ENCODE results near the gene SLC24A3.

SLC24A3 gene

DNA sequence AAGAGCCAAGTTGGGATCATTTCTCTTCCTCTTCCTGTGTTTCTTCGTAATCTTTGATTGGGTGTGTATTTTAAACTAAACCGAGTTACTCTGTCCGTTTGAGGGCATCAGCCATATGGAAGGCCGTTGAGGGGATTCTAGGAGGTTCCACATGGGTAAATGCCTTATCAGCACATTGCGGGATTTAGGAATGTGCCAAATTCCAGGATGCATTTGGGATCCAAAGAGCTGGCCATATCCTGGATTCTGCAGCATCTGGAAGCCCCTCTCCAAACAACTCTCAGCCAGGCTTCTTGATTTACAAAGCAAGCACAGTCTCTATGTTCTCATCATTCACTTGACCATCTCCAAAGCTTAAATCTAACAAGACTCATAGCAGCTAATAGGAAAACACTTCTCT is 478.0 kb downstream of the SLC24A3 start:
- H3K79me2 ChIP-seq (ENCODE audit: control insufficient read depth, low read length) = no peaks in the 10 kb centered on the region
- H3K9me2 ChIP-seq (replicated peaks; ENCODE audit: control insufficient read depth, low read length) = no peaks in the 10 kb centered on the region
- H3K27ac ChIP-seq (ENCODE audit: low read depth, low read length) = no peak overlapping the region
- TF ChIP-seq EZH2phosphoT487 (IDR thresholded peaks at IDR 0.05; ENCODE audit: borderline replicate concordance, low read length) = no peak
- H3K36me3 ChIP-seq (ENCODE audit: control insufficient read depth, low read length) = no peaks in the 10 kb centered on the region
- H3K4me1 ChIP-seq (ENCODE audit: control insufficient read depth, low read length) = no peaks in the 10 kb centered on the region
- no peak overlapping the region for H3K4me3 ChIP-seq (ENCODE audit: low read length)
- H4K20me1 ChIP-seq (ENCODE audit: control insufficient read depth, insufficient read depth, low read depth, low read length) = no peaks in the 10 kb centered on the region
- H3K9me3 ChIP-seq (ENCODE audit: control insufficient read depth, insufficient read depth, low read length) = no peaks in the 10 kb centered on the region
- no peaks in the 10 kb centered on the region for H3F3A ChIP-seq (ENCODE audit: control insufficient read depth, insufficient read depth)
- peaks cover 7% of the 10 kb centered on the region for H3K27me3 ChIP-seq (ENCODE audit: control insufficient read depth, low read length)
- H3K4me2 ChIP-seq (ENCODE audit: low read length) = no peak overlapping the region

DNA sequence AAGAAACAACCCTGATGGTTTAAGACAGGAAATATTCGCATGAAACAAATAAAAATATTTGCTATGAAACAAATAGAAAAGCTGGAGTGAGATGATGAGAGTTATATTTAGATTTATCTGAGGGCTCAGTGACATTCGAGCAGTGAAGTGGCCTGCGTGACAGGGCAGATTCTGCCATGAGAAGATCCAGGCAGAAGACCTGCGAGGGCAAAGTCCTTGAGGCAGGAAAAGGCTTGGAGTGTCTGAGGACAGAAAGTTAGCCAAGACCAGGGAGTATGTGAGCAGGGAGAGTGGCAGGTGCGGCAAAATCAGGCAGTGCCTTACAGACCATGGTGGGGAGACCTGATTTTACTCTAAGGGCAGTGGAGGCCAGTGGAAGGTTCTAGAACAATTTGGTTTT is 478.7 kb downstream of the SLC24A3 start:
- no peak for TF ChIP-seq EZH2phosphoT487 (IDR thresholded peaks at IDR 0.05; ENCODE audit: borderline replicate concordance, low read length)
- TF ChIP-seq, protein P1, sequence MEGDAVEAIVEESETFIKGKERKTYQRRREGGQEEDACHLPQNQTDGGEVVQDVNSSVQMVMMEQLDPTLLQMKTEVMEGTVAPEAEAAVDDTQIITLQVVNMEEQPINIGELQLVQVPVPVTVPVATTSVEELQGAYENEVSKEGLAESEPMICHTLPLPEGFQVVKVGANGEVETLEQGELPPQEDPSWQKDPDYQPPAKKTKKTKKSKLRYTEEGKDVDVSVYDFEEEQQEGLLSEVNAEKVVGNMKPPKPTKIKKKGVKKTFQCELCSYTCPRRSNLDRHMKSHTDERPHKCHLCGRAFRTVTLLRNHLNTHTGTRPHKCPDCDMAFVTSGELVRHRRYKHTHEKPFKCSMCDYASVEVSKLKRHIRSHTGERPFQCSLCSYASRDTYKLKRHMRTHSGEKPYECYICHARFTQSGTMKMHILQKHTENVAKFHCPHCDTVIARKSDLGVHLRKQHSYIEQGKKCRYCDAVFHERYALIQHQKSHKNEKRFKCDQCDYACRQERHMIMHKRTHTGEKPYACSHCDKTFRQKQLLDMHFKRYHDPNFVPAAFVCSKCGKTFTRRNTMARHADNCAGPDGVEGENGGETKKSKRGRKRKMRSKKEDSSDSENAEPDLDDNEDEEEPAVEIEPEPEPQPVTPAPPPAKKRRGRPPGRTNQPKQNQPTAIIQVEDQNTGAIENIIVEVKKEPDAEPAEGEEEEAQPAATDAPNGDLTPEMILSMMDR (IDR thresholded peaks at IDR 0.05; ENCODE audit: low read depth, low read length, poor library complexity, severe bottlenecking) = no peak
- Histone ChIP-seq H3K9me3 (ENCODE audit: control insufficient read depth, insufficient read depth, low read length) (no peaks in the 10 kb centered on the region), H3K4me3 (ENCODE audit: low read length) (no peak overlapping the region), H3K79me2 (ENCODE audit: control insufficient read depth, low read length) (no peaks in the 10 kb centered on the region), H3K4me2 (ENCODE audit: low read length) (no peak overlapping the region), H3K27ac (ENCODE audit: low read depth, low read length) (no peak overlapping the region), H3K36me3 (ENCODE audit: control insufficient read depth, low read length) (no peaks in the 10 kb centered on the region), H3K4me1 (ENCODE audit: control insufficient read depth, low read length) (no peaks in the 10 kb centered on the region), H3K9me2 (replicated peaks; ENCODE audit: control insufficient read depth, low read length) (no peaks in the 10 kb centered on the region), H3K27me3 (ENCODE audit: control insufficient read depth, low read length) (peaks cover 7% of the 10 kb centered on the region), H4K20me1 (ENCODE audit: control insufficient read depth, insufficient read depth, low read depth, low read length) (no peaks in the 10 kb centered on the region), H3F3A (ENCODE audit: control insufficient read depth, insufficient read depth) (no peaks in the 10 kb centered on the region)

DNA sequence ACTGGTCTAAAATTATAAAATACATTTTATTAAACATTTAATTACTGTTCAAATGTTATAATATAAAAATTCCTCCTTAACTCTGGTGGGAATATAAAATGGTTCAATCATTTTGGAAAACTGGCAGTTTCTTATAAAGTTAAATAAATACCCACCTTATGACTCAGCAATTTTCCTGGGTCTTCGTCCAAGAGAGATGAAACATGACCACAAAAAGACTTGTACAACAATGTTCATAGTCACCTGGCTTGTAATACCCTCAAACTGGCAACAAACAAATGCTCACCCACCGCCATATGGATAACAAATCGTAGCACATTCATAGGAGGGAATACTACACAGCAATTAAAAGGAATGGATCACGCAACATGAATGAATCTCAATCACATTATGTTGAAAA is 479.7 kb downstream of the SLC24A3 start:
- Histone ChIP-seq H3K36me3 (ENCODE audit: control insufficient read depth, low read length) (no peaks in the 10 kb centered on the region), H3K4me3 (ENCODE audit: low read length) (no peak overlapping the region), H3K4me1 (ENCODE audit: control insufficient read depth, low read length) (no peaks in the 10 kb centered on the region), H3K27me3 (ENCODE audit: control insufficient read depth, low read length) (peaks cover 7% of the 10 kb centered on the region), H3F3A (ENCODE audit: control insufficient read depth, insufficient read depth) (no peaks in the 10 kb centered on the region), H3K27ac (ENCODE audit: low read depth, low read length) (no peak overlapping the region), H3K9me2 (replicated peaks; ENCODE audit: control insufficient read depth, low read length) (no peaks in the 10 kb centered on the region), H3K4me2 (ENCODE audit: low read length) (no peak overlapping the region), H3K79me2 (ENCODE audit: control insufficient read depth, low read length) (no peaks in the 10 kb centered on the region), H3K9me3 (ENCODE audit: control insufficient read depth, insufficient read depth, low read length) (no peaks in the 10 kb centered on the region), H4K20me1 (ENCODE audit: control insufficient read depth, insufficient read depth, low read depth, low read length) (no peaks in the 10 kb centered on the region)
- TF ChIP-seq EZH2phosphoT487 (IDR thresholded peaks at IDR 0.05; ENCODE audit: borderline replicate concordance, low read length) = no peak
- TF ChIP-seq, protein P1 (IDR thresholded peaks at IDR 0.05; ENCODE audit: low read depth, low read length, poor library complexity, severe bottlenecking) = no peak

DNA sequence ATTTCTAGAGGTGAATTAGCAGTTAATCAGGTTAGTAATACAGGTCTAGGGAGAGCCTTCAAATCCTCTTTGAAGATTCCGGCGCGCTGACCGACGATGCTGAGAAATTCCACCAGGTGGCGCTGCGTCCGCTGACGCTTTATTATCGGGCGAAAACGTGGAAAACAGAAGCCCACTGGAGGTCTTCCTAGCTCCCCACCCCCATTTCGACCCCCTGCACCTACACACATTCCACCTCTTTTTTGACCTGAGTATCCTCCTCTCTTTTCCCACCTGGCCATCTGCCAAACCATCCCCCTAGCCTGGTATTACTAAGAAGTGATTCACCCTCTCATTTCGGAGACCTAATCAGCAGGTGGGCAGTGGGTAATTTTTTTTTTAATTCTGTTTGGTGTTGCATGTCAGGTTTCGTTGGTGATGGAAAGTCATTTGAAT is 480.3 kb downstream of the SLC24A3 start:
- Histone ChIP-seq H3K4me1 (ENCODE audit: control insufficient read depth, low read length) (no peaks in the 10 kb centered on the region), H3K27me3 (ENCODE audit: control insufficient read depth, low read length) (peaks cover 7% of the 10 kb centered on the region)

More for the DNA sequence above, 480.3 kb downstream of the SLC24A3 start:
- Histone ChIP-seq H3K9me2 (replicated peaks; ENCODE audit: control insufficient read depth, low read length) (no peaks in the 10 kb centered on the region), H3K4me3 (ENCODE audit: low read length) (no peak overlapping the region), H3K79me2 (ENCODE audit: control insufficient read depth, low read length) (no peaks in the 10 kb centered on the region), H3K36me3 (ENCODE audit: control insufficient read depth, low read length) (no peaks in the 10 kb centered on the region), H4K20me1 (ENCODE audit: control insufficient read depth, insufficient read depth, low read depth, low read length) (no peaks in the 10 kb centered on the region), H3K9me3 (ENCODE audit: control insufficient read depth, insufficient read depth, low read length) (no peaks in the 10 kb centered on the region), H3K4me2 (ENCODE audit: low read length) (no peak overlapping the region), H3K27ac (ENCODE audit: low read depth, low read length) (no peak overlapping the region), H3F3A (ENCODE audit: control insufficient read depth, insufficient read depth) (no peaks in the 10 kb centered on the region)
- TF ChIP-seq, protein P1 (IDR thresholded peaks at IDR 0.05; ENCODE audit: low read depth, low read length, poor library complexity, severe bottlenecking) = peak; percentile 90
- no peak for TF ChIP-seq EZH2phosphoT487 (IDR thresholded peaks at IDR 0.05; ENCODE audit: borderline replicate concordance, low read length)

Data from DOHH2 (cell line).